AG09319 (cell line): Measurements from ENCODE around the gene BHLHE40.
"Not testable (repeated sequence)": the region's sequence is repeated elsewhere in the genome, so short reads cannot be mapped to it uniquely, and the experiment has no call there.

Source experiments
- DNase-seq: peaks from one replicate; pipeline ENCODE4 v3.0.0-alpha.2; 2010; ENCODE audit warnings: low read depth; ENCODE audit errors: extremely low read depth
- TF ChIP-seq, protein P1 (sequence below): IDR thresholded peaks from 2 replicates; pipeline ENCODE4 v1.5.1; 2011; ENCODE audit warnings: low read depth, mild to moderate bottlenecking, inconsistent platforms, low read length, moderate library complexity

Gene BHLHE40

DNA sequence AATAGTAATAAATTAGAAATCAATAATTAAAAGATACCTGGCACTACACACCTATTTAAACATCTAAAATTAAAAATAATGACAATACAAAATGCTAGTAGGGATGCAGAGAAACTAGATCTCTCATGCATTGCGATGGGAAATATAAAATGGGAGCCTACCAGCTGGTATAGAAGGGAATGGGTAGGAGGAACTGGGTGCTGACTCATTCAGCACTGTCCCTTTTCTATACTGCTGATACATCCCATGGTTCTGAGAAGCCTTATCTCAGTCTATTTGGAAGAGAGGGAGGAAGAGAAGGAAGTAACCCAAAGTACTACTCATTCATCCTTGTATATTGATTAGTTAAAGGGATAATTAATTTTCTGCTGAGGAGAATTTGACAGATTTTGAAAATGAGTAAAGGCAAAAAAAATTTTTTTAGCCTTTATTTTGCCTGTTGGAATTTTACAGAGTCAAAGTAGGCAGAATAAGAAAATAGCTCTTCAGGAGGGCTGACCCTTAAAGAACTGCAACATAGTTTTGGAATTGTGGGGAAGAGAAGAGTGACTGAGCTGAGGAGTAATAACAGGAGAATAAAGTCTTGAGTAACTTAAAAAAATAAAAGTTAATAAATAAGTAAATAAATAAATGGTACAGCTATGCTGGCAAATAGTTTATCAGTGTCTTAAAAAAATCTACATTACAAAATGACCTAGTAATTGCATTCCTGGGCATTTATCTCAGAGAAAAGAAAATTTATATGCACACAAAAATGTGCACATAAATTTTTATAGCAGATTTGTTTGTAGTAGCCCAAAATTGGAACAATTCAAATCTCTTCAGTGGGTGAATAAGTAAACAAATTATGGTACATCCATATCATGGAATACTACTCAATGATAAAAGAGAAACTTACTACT lies 15.3 kb upstream of the BHLHE40 start:
- TF ChIP-seq, protein P1, sequence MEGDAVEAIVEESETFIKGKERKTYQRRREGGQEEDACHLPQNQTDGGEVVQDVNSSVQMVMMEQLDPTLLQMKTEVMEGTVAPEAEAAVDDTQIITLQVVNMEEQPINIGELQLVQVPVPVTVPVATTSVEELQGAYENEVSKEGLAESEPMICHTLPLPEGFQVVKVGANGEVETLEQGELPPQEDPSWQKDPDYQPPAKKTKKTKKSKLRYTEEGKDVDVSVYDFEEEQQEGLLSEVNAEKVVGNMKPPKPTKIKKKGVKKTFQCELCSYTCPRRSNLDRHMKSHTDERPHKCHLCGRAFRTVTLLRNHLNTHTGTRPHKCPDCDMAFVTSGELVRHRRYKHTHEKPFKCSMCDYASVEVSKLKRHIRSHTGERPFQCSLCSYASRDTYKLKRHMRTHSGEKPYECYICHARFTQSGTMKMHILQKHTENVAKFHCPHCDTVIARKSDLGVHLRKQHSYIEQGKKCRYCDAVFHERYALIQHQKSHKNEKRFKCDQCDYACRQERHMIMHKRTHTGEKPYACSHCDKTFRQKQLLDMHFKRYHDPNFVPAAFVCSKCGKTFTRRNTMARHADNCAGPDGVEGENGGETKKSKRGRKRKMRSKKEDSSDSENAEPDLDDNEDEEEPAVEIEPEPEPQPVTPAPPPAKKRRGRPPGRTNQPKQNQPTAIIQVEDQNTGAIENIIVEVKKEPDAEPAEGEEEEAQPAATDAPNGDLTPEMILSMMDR = no peak
- DNase-seq = no peak

DNA sequence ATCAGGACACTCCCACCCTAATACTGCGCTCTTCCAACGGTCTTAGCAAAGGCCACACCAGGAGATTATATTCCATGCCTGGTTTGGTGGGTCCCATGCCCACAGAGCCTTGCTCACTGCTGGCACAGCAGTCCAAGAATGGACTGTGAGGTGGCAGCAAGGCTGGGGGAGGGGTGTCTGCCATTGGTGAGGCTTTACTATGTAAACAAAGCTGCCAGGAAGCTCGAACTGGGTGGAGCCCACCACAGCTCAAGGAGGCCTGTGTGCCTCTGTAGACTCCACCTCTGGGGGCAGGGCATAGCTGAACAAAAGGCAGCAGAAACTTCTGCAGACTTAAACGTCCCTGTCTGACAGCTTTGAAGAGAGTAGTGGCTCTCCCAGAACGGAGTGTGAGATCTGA lies 13.2 kb upstream of the BHLHE40 start:
- not testable (repeated sequence) for DNase-seq

DNA sequence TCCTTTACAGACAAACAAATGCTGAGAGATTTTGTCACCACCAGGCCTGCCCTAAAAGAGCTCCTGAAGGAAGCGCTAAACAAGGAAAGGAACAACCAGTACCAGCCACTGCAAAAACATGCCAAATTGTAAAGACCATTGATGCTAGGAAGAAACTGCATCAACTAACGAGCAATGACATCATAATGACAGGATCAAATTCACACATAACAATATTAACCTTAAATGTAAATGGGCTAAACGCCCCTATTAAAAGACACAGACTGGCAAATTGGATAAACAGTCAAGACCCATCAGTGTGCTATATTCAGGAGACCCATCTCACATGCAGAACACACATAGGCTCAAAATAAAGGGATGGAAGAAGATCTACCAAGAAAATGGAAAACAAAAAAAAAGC lies 11.6 kb upstream of the BHLHE40 start:
- not testable (repeated sequence) for DNase-seq

DNA sequence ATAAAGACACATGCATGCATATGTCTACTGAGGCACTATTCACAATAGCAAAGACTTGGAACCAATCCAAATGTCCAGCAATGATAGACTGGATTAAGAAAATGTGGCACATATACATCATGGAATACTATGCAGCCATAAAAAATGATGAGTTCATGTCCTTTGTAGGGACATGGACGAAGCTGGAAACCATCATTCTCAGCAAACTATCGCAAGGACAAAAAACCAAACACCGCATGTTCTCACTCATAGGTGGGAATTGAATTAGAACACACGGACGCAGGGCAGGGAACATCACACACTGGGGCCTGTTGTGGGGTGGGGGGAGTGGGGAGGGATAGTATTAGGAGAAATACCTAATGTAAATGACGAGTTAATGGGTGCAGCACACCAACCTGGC lies 7.8 kb upstream of the BHLHE40 start:
- DNase-seq = not testable (repeated sequence)

DNA sequence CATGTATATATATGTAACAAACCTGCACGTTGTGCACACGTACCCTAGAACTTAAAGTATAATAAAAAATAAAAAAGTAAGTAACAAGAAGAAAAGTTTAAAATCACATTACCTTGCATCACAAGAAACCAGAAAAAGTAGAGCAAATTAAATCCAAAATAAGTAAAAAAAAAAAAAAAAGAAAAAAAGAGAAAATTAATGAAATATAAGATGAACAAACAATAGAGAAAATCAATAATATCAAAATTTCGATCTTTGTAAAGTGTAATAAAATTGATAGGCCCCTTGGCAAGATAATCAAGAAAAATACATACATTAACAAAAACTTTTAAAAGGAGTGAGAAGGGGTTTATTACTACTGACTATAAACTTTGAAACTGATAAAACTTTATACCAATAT lies 7.4 kb upstream of the BHLHE40 start:
- no peak for DNase-seq
- TF ChIP-seq, protein P1 = no peak

DNA sequence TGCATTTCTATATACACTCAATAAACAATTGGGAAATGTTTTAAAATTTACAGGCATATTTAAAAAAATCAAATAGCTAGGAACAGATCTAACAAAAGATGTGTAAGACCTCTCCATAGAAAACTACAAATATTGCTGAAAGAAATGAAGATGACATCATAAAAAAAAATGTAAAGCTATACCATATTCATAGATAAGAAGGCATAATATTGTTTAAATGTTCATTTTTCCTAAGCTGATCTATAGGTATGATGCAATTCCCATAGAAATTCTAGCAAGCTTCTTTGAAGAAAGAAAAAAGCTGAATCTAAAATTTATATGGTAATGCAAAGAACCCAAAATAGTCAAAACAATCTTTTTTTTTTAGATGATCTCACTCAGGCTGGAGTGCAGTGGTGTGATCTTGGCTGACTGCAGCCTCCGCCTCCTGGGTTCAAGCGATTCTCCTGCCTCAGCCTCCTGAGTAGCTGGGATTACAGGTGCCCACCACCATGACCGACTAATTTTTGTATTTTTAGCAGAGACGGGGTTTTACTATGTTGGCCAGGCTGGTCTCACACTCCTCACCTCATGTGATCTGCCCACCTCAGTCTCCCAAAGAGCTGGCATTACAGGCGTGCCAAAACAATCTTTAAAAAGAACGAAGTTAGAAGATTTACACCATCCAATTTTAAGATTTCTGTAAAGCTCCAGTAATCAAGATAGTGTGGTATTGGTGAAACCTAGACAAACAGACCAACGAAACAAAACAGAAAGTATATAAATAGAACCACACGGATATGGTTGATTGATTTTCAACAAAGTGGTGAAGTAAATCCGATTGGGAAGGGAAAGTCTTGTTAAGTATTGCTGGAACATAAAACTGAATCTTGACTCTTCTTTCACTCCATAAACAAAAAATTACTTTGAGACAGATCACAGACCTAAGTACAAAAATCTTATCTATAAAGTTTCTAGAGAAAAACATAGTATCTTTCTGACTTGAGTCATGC lies 6.3 kb upstream of the BHLHE40 start:
- TF ChIP-seq, protein P1 = no peak
- no peak for DNase-seq

DNA sequence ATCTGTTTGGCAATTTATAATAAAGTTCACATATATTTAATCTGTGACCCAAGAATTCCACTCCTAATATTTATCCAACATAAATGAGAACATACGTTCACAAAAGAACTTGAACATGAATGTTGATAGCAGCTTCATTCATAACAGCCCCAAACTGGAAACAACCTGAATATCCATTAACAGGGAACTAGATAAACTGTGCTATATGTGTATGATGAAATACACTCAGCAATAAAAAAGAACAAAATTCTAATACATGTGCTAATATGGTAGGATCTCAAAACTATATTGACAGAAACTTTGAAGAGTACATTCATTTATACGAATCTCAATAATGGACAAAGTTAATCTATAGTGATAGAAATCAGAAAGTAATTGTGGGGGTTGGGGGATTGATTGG lies 5.1 kb upstream of the BHLHE40 start:
- TF ChIP-seq, protein P1 = no peak
- no peak for DNase-seq

DNA sequence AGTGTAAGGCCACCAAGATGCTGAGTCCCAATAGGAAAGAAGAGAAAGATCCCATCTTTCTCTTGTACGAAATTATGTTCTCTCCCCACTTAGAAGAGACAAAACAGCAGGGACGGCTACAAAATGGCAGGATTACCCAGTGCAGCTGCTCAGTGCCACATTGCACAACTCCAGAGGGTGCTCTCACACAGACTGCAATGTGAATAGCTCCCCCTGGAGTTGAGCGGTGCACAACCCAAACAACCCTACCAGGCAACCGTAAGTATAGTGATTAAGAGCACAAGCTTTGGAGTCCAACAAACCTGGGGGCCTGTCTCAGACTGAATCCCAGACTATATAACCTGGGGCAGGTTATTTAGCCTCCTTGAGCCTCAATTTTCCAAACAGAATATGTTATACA lies 3.1 kb upstream of the BHLHE40 start:
- no peak for DNase-seq
- TF ChIP-seq, protein P1 = peak; percentile 25
